Activated CD4-positive, alpha-beta T cell treated with anti-CD3 and anti-CD28 coated beads, Interleukin-2, amount 50 U/mL, for 4 hours (primary cell): ENCODE measurements around the gene ADSS2.

ENCODE experiments used
- DNase-seq, 2 experiments: peaks; one replicate each; pipeline ENCODE4 v3.0.0-alpha.2; 2020

ADSS2 gene

DNA sequence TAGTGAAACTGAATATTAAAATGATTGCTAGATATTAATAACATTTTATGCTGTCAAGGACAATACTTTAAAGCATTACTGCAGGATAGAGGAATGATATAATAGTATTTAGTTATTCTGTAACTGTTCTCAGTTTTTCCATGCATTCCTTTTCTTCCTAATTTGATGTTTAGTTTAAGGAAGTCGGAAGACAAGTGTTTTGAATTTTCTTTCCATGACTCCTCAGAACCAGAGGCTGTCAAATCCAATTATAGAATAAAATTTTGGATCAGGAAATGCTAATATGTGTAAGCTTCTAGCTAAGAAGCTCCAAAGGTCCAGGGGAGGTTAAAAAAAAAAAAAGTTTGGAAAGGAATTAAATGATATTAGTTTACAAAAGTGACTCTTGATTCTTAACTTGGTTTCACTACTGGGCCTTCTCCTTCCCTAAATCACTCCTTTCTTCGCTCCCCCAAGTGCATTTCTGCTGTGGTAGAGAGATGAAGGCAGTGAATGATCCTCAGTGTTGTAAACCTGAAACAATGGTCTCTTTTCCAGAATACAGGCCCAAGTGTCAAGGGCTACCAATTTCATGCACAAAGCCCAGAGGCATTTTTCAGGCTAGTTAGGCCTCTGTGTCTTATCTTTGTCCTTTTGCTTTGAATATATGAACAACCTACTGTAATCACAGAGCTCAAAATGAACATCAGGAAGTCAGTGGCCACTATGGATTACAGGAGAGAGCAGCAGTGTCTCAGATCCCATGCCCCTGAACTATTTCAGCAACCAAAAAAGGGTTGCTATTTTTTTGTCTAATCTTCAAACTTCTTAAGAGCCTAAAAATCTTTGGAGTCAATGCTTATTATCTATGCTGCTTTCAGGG lies 6.2 kb downstream of the ADSS2 start:
- DNase-seq = no peak

DNA sequence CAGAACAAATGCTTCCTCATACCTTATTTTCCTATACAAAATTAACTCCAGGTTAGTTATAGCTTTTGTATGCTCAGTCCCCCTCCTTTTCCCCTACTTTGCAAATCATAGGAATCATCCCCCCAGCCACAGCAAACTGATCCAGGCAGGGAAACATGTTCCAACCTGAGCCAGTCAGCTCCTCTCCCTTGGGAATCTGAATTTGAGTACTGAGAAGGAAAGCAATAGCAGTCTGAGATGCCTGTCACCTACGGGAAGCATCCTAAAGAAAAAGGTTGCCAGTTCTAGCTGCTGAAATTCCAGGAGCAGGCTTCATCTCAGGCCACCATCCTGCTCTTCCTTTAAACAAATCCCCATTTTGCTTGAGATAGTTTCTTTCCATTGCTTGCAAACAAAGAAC lies 6.9 kb downstream of the ADSS2 start:
- DNase-seq = no peak

DNA sequence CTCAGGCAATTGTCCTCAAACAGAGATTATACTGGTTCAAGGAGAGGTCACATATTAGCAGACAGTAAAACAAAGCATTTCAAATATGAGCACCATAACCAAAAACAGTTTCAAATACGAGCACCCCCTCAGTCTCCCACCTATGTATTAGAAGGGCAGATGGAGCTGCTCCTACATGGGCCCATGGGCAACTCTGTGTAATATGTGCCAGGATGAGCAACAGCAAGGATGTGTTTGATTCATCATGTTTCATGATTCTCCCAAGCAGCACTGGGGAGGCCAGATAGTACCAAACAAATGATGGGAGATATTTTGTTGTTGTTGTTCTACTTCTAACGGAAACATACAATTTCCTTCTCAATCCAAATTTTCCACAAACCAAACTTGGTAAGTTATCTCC lies 8.9 kb downstream of the ADSS2 start:
- DNase-seq = no peak

DNA sequence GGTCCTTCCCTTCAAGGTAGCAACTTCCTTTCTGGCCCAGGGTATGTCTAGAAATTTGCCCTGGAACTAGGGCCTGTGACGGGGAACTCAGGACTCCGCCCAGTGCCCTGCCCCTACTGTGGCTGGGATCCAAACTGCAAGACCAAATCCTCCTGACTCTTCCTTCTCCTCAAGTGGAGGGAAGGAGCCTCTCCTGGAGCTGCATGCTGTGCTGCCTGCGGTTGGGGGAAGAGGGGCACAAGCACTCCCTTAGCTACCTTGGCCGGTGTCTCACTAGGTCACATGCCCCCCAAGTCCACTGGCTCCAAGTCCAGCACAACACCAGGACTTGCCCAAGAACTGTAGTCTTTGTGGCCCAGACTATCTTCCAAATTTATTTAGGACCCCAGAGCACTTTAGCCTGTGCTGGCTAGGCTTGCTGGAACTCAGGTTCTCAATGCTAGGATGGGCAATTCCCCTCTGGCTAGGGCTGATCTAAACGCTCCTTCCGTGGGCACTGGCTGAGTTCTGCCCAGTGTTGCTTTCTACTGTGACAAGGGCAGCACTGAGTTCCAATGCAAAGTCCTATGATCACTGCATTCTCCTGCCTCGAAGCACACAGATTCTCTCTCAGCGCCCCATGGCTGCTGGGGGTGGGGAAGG lies 12.2 kb downstream of the ADSS2 start:
- no peak for DNase-seq

DNA sequence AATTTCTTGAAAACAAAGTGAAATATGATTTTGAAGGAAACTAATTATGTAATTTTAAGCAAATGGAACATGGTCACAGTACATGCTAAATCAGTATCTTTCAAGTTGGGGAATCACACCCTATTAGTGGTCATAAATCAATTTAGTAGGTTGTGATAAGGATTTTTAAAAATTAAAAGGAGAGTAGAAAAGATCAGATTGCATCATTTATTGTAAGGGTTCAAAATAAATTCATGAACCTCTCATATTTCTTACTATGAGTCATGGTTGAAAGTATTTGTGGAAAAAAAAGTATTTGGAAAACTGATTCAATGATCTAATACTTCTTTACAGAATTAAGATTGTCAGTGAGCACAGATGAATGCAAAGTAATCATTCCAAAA lies 14.6 kb downstream of the ADSS2 start:
- DNase-seq = no peak

DNA sequence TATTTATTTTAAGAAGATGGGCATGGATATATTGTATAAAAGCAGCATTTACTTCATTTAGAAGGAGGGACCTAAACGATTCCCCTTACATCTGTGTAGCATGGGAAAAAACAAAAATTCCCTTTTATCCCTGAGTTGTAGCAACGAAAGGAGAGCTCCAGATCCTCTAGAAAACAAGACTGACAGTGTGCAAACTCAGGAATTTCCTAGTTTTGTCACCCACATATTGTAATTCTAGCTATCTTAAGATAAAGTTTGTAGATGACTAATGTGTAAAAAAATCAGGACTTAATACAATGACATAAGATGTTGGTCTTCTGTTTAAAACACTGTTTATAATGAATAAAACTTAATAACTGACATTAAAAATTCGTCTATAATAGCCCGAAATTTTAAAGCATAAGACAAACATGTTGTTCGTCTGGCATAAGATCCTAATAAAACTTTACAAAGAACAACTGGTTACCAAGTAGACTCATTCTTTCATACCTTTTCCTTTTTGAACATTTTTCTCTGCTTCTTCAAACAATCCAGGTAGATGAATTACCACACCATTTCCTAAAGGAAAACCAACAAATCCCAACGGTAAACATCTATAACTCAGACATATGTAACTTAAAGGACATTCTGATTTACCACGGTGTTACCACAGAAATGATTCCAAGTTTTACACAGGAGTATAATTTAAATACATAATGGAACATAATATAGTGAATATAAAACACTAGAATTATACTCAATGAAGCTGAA lies 15.2 kb downstream of the ADSS2 start:
- DNase-seq = no peak

DNA sequence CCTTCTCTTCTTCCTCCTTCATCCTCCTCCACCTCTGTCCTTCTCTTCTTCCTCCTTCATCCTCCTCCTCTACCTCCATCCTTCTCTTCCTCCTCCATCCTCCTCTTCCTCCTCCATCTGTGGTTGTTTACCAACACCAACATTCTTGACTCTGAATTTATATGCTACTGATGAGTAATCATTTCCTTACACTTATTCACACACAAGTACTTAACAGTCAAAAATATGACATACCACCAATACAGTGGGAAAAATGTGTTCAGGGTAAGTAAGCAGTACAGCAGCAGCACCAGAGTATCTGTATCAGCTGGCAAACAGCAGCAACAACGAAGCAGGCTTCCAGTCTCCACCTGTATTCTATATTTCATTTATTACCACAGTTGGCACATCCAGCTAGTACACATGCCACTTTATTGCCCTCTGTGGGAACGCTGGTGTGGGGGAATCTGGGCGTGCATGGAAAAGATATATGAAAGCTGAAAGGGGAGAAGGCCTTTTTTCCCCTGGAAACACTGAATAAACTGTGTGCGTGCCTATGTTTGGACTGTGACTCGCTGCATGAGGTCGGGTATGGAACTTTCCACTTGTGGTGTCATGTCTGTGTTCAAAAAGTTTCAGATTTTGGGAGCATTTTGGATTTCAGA lies 16.0 kb downstream of the ADSS2 start:
- DNase-seq = peak in 1 of 2 experiments; percentile 13

DNA sequence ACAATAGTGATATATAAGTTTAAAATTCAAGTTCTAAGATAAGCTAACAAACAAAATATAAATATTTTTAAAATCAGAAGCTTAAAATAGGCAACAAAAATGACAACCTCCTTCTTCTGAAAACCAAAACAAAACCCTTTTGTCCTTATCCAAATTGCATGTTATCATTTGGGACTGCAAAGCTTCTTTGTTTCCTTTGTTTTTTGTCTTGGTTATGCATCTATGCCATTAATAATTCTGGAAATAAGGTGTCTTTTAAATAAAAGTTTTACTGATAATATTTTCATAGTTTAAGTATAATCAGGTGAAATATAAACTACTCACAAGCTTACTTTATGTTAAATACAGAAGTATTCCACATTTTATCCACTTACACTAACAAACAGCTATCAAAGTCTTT lies 20.5 kb downstream of the ADSS2 start:
- DNase-seq = no peak

DNA sequence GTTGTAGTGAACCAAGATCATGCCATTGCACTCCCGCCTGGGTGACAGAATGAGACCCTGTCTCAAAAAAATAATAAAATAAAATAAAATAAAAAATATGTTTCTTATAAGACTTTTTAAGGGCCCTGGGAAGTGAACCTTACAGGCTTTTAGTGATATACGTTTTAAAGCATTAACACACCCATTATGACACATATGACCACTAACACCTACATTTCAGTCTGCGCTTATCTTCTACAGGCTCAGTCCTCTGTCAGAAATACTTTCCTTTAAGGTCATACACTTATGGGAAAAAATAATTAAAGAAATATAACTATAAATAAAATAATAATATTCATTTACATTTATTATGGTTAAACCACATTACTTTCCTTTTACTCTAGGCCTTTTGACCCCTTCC lies 21.9 kb downstream of the ADSS2 start:
- no peak for DNase-seq

DNA sequence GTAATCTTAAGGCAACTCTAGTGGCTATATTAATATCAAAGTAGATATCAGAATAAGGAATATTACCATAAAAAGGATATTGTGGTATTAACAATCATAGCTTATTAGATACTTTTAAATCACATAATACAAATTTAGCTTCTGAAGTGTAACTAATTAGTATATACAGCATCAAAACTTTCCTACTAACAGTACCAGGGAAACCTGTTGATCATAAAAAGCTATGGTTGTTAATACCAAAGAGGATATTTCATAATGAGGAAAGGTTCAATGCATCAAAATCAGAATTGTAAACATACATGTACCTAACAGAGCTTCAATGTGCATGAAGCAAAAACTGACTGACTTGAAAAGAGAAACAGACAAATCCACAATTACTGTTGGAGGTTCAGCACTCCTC lies 24.1 kb downstream of the ADSS2 start:
- no peak for DNase-seq

DNA sequence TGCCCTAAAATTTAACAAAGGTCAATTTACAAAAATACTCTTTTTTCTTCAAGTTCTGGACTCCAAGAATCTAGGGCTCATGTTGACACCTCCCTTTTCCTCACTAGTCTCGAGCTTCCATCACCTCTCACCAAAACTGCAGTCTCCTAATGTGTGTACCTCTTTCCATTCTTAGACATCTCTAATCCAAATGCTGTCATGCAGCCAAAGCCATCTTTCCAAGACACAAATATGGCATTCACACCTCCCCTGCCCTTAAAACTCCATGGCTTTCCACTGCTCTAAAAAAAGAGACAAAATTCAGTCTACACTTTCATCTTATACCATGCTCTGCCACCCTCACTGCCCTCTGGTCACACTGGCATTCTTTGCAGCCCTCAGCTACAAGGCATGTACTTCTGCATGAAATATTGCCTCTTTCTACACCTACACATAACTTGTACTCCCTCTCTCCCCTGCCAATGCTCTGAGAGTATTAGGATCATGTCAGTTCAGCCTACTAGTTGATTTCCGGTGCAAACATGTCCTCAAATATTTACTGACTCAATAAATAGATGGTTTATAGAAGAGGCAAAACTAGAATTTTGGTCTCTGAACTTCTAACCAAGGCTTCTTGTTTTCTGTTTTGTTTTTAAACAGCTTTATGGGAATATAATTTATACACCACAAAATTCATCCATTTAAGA lies 26.9 kb downstream of the ADSS2 start:
- DNase-seq = no peak

DNA sequence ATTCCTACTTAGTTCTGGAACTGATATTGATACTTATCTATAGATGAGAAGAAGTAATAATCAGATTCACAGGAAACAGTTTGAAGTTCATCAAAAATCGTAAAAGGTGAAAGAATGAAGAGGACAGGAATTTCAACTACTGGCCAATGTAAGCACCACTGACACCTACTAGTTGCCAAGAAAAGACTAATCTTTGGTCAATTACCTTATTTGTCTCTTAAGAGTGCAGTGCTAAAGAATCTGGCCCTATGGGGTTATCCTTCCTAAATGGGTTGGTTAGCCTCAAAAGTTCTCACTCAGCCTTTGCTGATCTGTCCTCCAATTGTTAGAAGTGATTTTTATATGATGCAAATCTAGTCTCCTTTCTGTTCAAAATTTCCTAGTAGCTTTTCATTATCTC lies 29.5 kb downstream of the ADSS2 start:
- no peak for DNase-seq

DNA sequence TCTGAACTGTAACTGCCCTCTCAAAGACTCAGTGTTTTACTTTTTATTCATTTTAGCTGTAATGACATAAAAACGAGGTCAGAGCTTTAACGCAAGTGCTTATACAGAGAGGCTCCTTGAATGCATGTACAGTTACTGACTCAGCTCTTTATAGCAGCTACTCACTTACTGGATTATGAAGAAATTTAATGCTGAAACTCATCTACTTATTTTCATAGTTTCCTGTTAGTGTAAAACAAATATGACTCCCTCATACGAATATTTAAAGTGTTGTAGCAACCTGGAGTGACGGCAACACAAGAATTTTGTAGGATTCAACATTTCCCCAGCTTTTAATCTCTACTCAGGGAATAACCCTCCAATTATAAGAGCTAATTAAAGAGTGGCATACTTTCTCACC lies 32.7 kb downstream of the ADSS2 start:
- no peak for DNase-seq

DNA sequence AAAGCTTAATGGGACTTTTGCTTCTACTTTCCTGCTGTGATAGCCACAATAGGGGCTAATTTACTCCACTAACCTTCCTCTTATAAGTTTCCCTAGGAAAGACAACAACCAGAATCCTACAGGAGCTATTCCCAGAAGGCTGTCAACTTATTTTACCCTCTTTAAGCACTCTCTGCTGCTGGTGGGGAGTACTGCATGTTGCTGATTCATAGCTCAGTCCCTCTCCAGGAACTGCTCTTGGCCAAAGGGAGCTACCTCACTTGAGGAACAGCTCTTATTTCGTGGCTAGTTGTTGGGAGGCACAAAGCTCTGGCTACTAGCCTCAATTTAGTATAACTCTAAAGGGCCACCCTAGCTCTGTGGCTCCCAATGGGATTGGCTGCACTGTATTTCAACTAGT lies 37.2 kb downstream of the ADSS2 start:
- no peak for DNase-seq

DNA sequence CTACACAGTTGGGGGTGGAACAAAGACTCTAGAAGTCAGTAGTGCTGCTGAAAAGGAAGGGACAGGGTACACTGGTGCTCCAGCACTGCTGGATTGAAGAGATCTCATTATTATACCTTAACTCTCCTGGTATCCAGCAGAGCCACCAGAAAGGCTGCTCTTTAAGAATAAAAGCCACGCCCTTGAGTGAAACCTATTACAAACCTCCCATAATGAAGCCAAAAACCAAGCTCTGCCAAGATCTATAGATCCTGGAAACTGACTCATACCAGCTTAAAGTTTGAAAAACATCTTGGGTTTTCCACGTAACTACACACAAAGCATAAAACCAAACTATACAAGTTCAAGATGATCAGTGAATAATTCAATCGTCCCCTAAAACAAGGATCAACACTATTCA lies 38.0 kb downstream of the ADSS2 start:
- DNase-seq = no peak

DNA sequence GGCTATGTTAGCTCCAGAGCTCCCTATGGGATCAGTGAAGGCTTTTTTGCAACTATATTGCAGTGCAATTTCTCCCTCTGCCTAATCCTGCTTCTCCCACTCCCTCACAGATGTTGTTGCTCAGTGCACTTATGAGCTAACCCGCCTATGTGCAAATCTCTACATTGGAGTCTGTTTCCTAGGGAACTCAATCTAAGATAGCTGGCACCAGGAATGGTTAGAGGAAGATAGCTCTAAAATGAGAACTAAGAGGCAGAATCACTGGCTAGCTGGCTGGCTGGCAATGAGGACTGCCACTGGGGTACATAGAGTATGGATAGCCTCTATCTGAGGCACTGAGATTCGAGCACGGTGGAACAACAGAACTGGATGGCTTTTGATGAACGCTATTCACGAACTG lies 39.5 kb downstream of the ADSS2 start:
- DNase-seq = no peak

DNA sequence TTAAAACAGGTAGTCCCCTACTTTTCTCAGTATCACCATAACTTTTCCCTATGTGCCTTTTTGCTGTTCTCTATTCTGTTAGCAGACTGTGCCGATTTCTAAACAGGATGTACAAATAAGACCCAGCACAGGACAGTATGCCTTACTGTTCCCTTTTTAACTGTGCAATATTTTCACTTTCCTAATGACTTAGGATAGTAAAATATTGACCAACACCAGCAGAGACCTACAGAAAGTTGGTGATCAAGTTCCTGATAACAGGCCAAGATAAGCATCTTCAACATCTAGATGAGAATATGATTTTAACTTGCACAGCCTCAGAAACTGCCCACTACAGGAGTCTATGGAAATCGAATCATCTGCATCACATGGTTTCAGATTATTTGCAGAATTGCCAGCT lies 42.0 kb downstream of the ADSS2 start:
- no peak for DNase-seq

DNA sequence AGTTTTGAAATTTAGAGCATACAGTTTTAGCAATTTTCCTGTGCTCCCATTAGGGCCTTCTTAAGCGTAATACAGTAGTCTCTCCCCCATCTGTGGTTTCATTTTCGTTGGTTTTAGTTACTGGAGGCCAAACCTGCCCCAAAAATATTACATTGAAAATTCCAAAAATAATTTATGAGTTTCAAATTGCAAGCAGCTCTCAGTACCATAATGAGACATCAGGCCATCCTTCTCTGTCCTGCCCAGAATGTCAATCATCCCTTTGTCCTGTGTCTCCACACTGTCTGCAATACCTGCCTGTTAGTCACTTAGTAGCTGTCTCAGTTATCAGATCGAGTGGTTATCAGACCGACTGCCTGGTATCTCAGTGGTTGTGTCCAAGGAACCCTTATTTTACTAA lies 45.4 kb downstream of the ADSS2 start:
- no peak for DNase-seq

DNA sequence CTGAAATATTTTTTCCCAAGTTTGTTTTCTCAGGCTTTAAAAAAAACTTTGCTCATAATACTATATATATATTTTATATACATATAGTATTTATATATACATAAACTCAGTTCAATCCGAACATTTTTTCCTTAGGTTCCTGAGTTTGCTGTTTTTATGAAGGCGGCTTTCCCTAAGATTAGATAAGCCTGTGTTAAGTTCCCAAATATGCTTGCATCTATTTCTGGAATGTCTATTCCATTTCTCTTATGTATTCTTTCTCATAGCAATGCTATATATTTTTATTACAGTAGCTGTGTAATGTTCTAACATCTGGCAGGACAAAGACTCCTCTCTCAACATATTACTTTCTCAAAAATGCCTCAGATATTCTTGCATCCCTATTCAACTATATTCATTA lies 45.9 kb downstream of the ADSS2 start:
- no peak for DNase-seq

DNA sequence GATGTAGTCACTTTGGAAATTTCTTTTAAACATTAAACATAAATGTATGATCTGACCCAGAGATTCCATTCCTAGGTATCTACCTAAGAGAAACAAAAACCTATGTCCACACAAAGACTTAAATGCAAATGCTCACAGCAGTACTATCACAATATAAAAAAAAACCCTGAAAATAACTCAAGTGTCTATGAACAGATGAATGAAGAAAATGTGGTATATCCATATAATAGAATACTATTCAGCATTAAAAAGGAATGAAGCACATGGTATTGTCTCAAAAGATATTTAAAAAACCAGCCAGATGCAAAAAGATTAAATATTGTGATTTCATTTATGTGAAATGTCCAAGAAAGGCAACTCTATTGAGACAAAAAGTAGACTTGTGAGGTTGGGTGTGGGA lies 48.3 kb downstream of the ADSS2 start:
- no peak for DNase-seq

DNA sequence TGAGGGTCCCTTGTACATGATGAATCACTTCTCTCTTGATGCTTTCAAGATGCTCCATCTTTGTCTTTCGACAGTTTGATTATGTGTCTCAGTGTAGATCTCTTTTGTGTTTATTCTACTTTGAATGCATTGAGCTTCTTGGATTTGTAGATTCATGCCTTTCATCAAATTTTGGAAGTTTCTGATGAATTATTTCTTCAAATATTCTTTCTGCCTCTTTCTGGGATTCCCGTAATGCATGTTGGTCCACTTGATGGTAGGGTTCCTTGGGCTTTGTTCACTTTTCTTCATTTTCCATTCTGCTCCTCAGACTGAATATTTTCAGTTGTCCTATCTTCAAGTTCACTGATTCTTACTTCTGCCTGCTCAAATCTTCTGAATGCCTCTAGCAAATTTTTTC lies 50.7 kb downstream of the ADSS2 start:
- DNase-seq = no peak

DNA sequence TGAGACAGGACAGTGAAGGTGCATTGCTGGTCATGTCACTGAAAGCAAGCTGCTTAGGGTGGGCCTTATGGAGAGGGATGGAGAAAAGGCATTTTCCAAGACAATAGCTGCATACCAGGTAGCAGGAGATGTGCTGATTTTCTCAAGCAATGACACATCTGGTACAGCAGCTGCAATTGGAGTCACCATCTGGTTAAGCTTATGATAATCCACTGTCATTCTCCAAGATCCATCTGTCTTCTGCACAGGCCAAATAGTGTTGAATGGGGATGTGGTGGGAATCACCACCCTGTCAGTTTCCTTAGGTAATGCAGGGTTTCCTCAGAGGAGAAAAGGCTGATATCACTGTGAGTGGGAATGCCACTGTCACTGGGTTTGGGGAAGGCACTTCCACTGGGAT lies 54.6 kb downstream of the ADSS2 start:
- DNase-seq = no peak

DNA sequence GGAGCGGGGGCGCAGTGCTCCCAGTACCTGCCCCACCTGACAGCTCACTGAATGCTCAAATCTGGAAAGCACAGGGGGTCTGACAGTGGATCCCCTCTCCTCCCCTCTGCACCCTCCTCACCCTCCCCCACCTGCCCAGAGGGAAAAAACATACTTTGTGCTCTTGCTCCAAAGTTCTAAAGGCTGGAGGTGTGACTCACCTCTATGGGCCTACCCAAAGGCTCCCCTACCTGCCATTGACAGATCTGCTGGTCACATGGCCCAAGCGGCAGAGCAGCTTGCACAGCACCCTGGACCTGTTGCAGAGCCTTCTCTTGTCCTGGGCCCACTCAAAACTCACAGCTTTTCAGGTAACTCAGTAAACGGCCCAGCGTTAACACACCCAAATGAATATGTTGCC lies 55.7 kb downstream of the ADSS2 start:
- no peak for DNase-seq
